PC-3 (cell line): Measurements from ENCODE around the gene PTPRE.
"Not testable (repeated sequence)": the region's sequence is repeated elsewhere in the genome, so short reads cannot be mapped to it uniquely, and the experiment has no call there.

Source experiments
- CTCF ChIP-seq: fragments of 300-600 bp; sonication (generic); conservative IDR thresholded peaks from 2 replicates; pipeline ENCODE4 v1.5.1; 2017; ENCODE audit warnings: antibody characterized with exemption, low read depth, mild to moderate bottlenecking, low read length
- EZH2 ChIP-seq: fragments of 300-600 bp; sonication (generic); IDR thresholded peaks from one replicate; pipeline ENCODE4 v1.6.1; 2017; ENCODE audit warnings: antibody characterized with exemption, mild to moderate bottlenecking, low read length; ENCODE audit not compliant: unreplicated experiment
- EZH2phosphoT487 ChIP-seq: fragments of 300-600 bp; sonication (generic); IDR thresholded peaks from 2 replicates; pipeline ENCODE4 v1.6.1; 2018; ENCODE audit warnings: mild to moderate bottlenecking, antibody characterized with exemption, low read length, borderline replicate concordance

- TF ChIP-seq EZH2, CTCF, EZH2phosphoT487: not testable (repeated sequence)
Observed at GRCh38 chr10:128094596-128094995, 187.7 kb downstream of the PTPRE start.
